Erythroblast (primary cell): ENCODE results near the gene AMDHD2.
"Not testable (repeated sequence)": the region's sequence is repeated elsewhere in the genome, so short reads cannot be mapped to it uniquely, and the experiment has no call there.

Experiments used
- GATA1 ChIP-seq: IDR thresholded peaks from 2 replicates; pipeline ENCODE4 v1.6.1; 2011; ENCODE audit warnings: low read depth, mild to moderate bottlenecking, control low read depth, low read length, moderate library complexity
- POLR2A ChIP-seq: IDR thresholded peaks from 2 replicates; pipeline ENCODE4 v1.6.1; 2011; ENCODE audit warnings: mild to moderate bottlenecking, low read length

GRCh38 chr16:2575839-2576238 lies 55.7 kb downstream of the AMDHD2 start:
- not testable (repeated sequence) for TF ChIP-seq POLR2A, GATA1
